C1 segment of cervical spinal cord (tissue), 14 donors: ENCODE data around the gene ZBTB12.

Experiments used
- DNase-seq, 14 donors: peaks; one replicate each; lab custom pipeline; 2025; lab: John Stamatoyannopoulos, UW

The ZBTB12 gene

DNA sequence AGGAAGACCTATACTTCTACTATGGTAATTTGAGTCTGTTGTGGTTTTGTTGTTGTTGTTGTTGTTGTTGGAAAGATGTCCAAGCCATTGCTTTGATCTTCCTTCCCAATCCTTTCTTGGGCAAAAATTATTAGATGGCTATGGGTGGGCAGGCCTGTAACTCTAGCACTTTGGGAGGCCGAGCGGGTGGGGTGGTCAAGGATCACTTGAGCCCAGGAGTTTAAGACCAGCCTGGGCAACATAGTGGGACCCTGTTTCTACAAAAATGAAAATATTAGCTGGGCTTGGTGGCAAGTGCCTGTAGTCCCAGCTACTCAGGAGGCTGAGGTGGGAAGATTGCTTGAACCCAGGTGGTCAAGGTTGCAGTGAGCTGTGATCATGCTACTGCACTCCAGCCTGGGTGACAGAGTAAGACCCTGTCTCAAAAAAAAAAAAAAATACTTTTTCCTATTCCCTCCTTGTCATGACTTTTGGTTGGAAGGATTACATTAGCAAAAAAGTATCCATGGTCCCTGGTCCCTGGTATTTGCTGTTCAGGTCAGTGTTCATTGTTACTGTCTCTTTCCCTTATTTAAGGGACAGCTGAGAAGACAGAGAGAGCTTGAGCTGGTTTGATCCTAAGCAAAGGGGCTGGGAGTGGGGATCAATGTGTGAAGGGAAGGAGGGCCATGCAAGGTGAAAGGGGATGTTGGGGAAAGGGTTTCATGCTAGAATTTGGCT lies 51.0 kb downstream of the ZBTB12 start:
- no peak for DNase-seq
